Measurements from ENCODE around the gene ADGRG7. TPM values are rescaled to one million over a fixed set of nuclear protein-coding genes. Genes with fewer than 3 reads are reported as not detected.

The ADGRG7 gene
- total and polyA plus RNA-seq, 2 of the 13 experiments (the other 11 are each of a cell fraction or from before 2014, with no cell fraction given): not detected

GRCh38 chr3:100744671-100745070 is 135.3 kb downstream of the ADGRG7 start:
- POLR2A ChIA-PET: interaction anchor here (1.1 kb wide), 1 partner anchor 35 kb away, joined by 3 read pairs; the partner anchor contains the start of gene TFG
- H3K9me3 ChIP-seq (ENCODE audit: low read length): no peaks in the 10 kb centered on the region
- no peak for TF ChIP-seq ZNF468 (CRISPR knock-in tag; IDR thresholded peaks at IDR 0.05)
- TF ChIP-seq NR2F6 (IDR thresholded peaks at IDR 0.05): no peak
- no peak for TF ChIP-seq NR2F6 (CRISPR knock-in tag; IDR thresholded peaks at IDR 0.05)
- TF ChIP-seq HNRNPUL1 (IDR thresholded peaks at IDR 0.05; ENCODE audit: low read depth, low read length): no peak
- TF ChIP-seq SIX4 (CRISPR knock-in tag; IDR thresholded peaks at IDR 0.05): no peak
- no peak for TF ChIP-seq ZNF784 (CRISPR knock-in tag; IDR thresholded peaks at IDR 0.05; ENCODE audit: borderline replicate concordance)
- TF ChIP-seq ZNF160 (CRISPR knock-in tag; IDR thresholded peaks at IDR 0.05): no peak
- TF ChIP-seq PRPF4 (IDR thresholded peaks at IDR 0.05; ENCODE audit: low read depth, low read length, poor library complexity, severe bottlenecking): no peak
- TF ChIP-seq PRMT3 (CRISPR knock-in tag; IDR thresholded peaks at IDR 0.05; ENCODE audit: borderline replicate concordance, low read depth): no peak
- no peak for TF ChIP-seq ZNF207 (IDR thresholded peaks at IDR 0.05; ENCODE audit: borderline replicate concordance)
- TF ChIP-seq ZNF589 (CRISPR knock-in tag; conservative IDR thresholded peaks at IDR 0.05): no peak
- TF ChIP-seq STAT6 (CRISPR knock-in tag; IDR thresholded peaks at IDR 0.05; ENCODE audit: borderline replicate concordance): no peak
- no peak for TF ChIP-seq ZBTB43 (CRISPR knock-in tag; conservative IDR thresholded peaks at IDR 0.05)
- peaks cover 15 to 81% of the 10 kb centered on the region in 2 experiments for H3K36me3 ChIP-seq (replicated peaks in 1 of 2; ENCODE audit: control insufficient read depth in 1 of 2, insufficient read depth in 2 of 2, low read length in 2 of 2)
- H3K79me2 ChIP-seq (ENCODE audit: insufficient read depth, low read length): no peaks in the 10 kb centered on the region
- in situ Hi-C loops (cut with HindIII; ENCODE audit: extremely low pct_ligation_motif_present, low pct_unique_long_range_greater_than_20kb): no loop called here
- H3K27me3 ChIP-seq (ENCODE audit: control insufficient read depth in 1 of 2, insufficient read depth in 2 of 2, low read length in 2 of 2): no peaks in the 10 kb centered on the region
- H3K27ac ChIP-seq (ENCODE audit: extremely low read length, insufficient read depth, low read length): no peak overlapping the region
- 92% methylated on average over 2 of the region's 2 CpGs for WGBS (ENCODE audit: low lambda C conversion rate)
- H3K9ac ChIP-seq (ENCODE audit: insufficient read depth, low read depth, low read length): no peak overlapping the region
- intact Hi-C loops (cut with micrococcal nuclease; ENCODE audit: unreplicated experiment): no loop called here
- no peaks in the 10 kb centered on the region; the same call in 1 of the 2 replicates for H4K20me1 ChIP-seq (ENCODE audit: insufficient read depth, low read length)
- H3K4me3 ChIP-seq (replicated peaks in 1 of 3; ENCODE audit: insufficient read depth in 1 of 3, low read depth in 2 of 3, low read length in 3 of 3): no peak overlapping the region
- H3K4me1 ChIP-seq (ENCODE audit: insufficient read depth, low read length): no peaks in the 10 kb centered on the region
- no TSS peak for BruUV-seq (replicated peaks)
- no peak overlapping the region for H3K4me2 ChIP-seq (ENCODE audit: low read depth, low read length)
- ATAC-seq (no peak), FAIRE-seq (no peak), DNase-seq (ENCODE audit: low spot score) (no peak)
- no peak overlapping the region for H2AFZ ChIP-seq (ENCODE audit: low read length)
- CTCF ChIA-PET (ENCODE audit: low intra/inter-chr PET ratio, low total read pairs): no interaction called here
